ENCODE results near the gene LRP1-AS. TPM values are rescaled to one million over a fixed set of nuclear protein-coding genes. Genes with fewer than 3 reads are reported as not detected.

The LRP1-AS gene
- total RNA-seq, 2 experiments from 2014 or later, result not detected

GRCh38 chr12:57131896-57132744, 15.3 kb downstream of the LRP1-AS start:
- intact Hi-C loops (cut with micrococcal nuclease), result no loop called here
- CTCF ChIA-PET, result interaction anchor here (1.5 to 1.6 kb wide), 2 partner anchors 14 to 51 kb away, joined by 4 to 6 read pairs; no protein-coding TSS in a partner anchor
- H3K4me1 Mint-ChIP-seq (ENCODE audit: low read depth), result peaks cover 11% of the 10 kb centered on the region
- peaks cover under 1% of the 10 kb centered on the region for H3K27me3 Mint-ChIP-seq
- DNase-seq, result no peak
- H3K4me3 Mint-ChIP-seq, result no peak overlapping the region
- no peaks in the 10 kb centered on the region for H3K36me3 Mint-ChIP-seq
- no peaks in the 10 kb centered on the region for H3K9me3 Mint-ChIP-seq
- POLR2A ChIA-PET, result no interaction called here
- H3K27ac Mint-ChIP-seq, result no peak overlapping the region

DNA sequence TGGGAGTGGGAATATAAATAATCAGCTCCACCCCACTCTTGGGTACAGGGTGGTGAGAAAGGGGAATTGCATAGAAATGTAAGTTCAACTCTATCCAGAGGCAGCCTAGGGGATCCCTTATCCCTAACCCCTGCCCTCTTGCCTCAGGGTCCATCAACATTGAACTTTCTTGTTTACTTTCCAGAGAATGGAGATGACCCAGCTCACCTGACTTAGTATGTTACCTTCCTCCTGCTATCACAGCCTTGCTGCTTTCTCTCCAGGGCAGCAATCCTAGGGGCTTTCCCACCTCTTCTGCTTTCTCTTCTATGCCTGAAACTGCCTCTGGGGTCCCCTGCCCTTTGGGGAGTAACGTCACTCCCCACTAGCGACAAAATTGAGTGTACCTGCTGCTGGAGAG, 16.5 kb downstream of the LRP1-AS start:
- H3K36me3 Mint-ChIP-seq, result no peaks in the 10 kb centered on the region
- intact Hi-C loops (cut with micrococcal nuclease), result no loop called here
- no peak overlapping the region for H3K27ac Mint-ChIP-seq
- peaks cover 12% of the 10 kb centered on the region for H3K4me1 Mint-ChIP-seq (ENCODE audit: low read depth)
- CTCF ChIA-PET, result interaction anchor here (1.5 to 1.6 kb wide), 2 partner anchors 13 to 52 kb away, joined by 4 to 6 read pairs; no protein-coding TSS in a partner anchor
- no peaks in the 10 kb centered on the region for H3K9me3 Mint-ChIP-seq
- H3K27me3 Mint-ChIP-seq, result peaks cover 5% of the 10 kb centered on the region
- DNase-seq, result peak; percentile 20
- no peak overlapping the region for H3K4me3 Mint-ChIP-seq
- POLR2A ChIA-PET, result no interaction called here

DNA sequence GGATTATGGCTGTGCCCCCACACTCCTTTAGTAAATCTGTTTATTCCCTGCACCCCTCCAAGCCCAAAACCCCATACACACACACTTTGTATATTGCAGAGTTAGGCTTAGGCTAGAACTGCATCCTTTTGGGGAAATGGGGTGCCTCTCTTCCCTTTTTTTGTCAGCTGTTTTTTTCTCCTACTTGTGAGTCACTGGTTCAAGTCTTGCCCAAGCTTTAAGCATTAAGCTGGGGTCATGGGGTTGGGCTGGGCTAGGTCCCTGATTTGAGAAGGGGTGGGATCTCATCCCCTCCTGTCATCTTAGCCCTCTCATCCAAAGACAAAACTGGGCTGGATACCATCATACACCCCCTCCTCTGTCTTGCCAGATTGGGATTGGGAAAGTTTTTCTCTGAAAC, 17.5 kb downstream of the LRP1-AS start:
- intact Hi-C loops (cut with micrococcal nuclease), result no loop called here
- H3K9me3 Mint-ChIP-seq, result no peaks in the 10 kb centered on the region
- H3K4me3 Mint-ChIP-seq, result peak overlapping the region; percentile 37
- peaks cover 12% of the 10 kb centered on the region for H3K4me1 Mint-ChIP-seq (ENCODE audit: low read depth)
- POLR2A ChIA-PET, result no interaction called here
- H3K27me3 Mint-ChIP-seq, result peaks cover 6% of the 10 kb centered on the region
- CTCF ChIA-PET, result interaction anchor here (10.1 kb wide), 1 partner anchor 42 kb away, joined by 175 read pairs; no protein-coding TSS in a partner anchor
- no peak overlapping the region for H3K27ac Mint-ChIP-seq
- no peak for DNase-seq
- H3K36me3 Mint-ChIP-seq, result no peaks in the 10 kb centered on the region

- Mint-ChIP-seq H3K36me3 (no peaks in the 10 kb centered on the region), H3K4me1 (ENCODE audit: low read depth) (peaks cover 15% of the 10 kb centered on the region), H3K27me3 (peaks cover 6% of the 10 kb centered on the region), H3K4me3 (peak overlapping the region; percentile 37), H3K27ac (no peak overlapping the region), H3K9me3 (no peaks in the 10 kb centered on the region)
- intact Hi-C loops (cut with micrococcal nuclease), result no loop called here
- no peak for DNase-seq
- ChIA-PET POLR2A (interaction anchor here (2.4 kb wide), 1 partner anchor 18 kb away, joined by 17 read pairs; the partner anchor contains the start of gene STAT6), CTCF (interaction anchor here (1.2 to 11.4 kb wide), 4 partner anchors 43 to 122 kb away, joined by 3 to 228 read pairs (median 106); no protein-coding TSS in a partner anchor)
These were observed 18.0 kb downstream of the LRP1-AS start for GRCh38 chr12:57129321-57129842.

- intact Hi-C loops (cut with micrococcal nuclease), result no loop called here
- peak overlapping the region; percentile 20 for H3K4me3 Mint-ChIP-seq
- peaks cover 18% of the 10 kb centered on the region for H3K4me1 Mint-ChIP-seq (ENCODE audit: low read depth)
- peaks cover 7% of the 10 kb centered on the region for H3K9me3 Mint-ChIP-seq
- H3K36me3 Mint-ChIP-seq, result peaks cover 1% of the 10 kb centered on the region
- DNase-seq, result no peak
- ChIA-PET POLR2A (interaction anchor here (0.8 to 2.4 kb wide), 2 partner anchors 17 to 63 kb away, joined by 4 to 17 read pairs; partner anchors contain the start of gene STAT6), CTCF (interaction anchor here (0.8 to 11.4 kb wide), 9 partner anchors 18 to 140 kb away, joined by 3 to 228 read pairs (median 6); partner anchors contain the start of gene STAT6)
- no peak overlapping the region for H3K27ac Mint-ChIP-seq
- peaks cover 6% of the 10 kb centered on the region for H3K27me3 Mint-ChIP-seq
These were observed 18.7 kb downstream of the LRP1-AS start for GRCh38 chr12:57128519-57129247.

DNA sequence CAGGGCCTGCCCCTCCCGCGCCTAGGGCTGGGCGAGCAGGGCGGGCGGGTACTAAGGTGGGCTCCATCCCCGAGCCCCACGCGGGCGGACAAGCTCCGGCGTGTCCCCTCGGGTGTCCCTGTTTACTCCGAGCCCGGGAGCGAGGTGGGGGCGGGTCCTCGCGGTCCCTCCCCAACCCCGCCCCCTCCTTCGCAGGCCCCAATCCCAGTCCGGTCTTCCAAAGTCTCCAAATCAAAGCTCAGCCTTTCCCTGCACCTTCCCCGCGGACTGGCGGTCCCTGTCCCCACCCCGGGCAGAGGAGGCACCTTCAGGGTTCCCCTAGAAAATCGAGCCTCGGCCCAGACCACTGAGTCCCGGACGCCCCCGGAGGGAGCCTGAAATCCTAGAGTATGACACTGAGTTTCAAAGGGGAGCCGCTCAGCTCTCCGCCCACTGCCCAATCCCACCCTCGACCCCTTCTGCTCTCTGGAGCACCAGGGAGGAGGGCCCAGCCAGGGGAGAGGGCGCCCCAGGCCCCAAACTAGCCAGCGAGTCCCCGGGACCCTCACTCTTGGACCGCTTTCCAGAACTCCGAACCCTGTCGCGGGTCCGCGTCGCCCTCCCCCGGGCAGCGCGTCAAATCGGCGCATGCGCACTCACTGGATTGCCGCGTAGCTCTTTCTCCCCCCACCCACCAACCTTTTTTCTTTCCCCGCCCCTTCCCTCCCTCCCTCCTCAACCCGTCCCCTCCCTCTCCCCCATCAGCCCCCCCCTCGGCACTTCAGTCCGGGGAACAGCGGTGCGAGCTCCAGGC, 19.5 kb downstream of the LRP1-AS start, which contains the start of gene LRP1:
LRP1 (plus strand) TSS at position 758 of the 793 bp plus-strand sequence. CDS start 482 bp downstream, outside the sequence.
- Mint-ChIP-seq H3K27ac (no peak within 1 kb of the TSS), H3K4me3 (peak within 1 kb of the TSS; percentile 78), H3K9me3 (peaks cover 10% of the 10 kb centered on the region), H3K4me1 (ENCODE audit: low read depth) (peaks cover 18% of the 10 kb centered on the region), H3K27me3 (peaks cover 6% of the 10 kb centered on the region), H3K36me3 (peaks cover 3% of the 10 kb centered on the region)
- DNase-seq, result peak; percentile 80
- POLR2A ChIA-PET, result interaction anchor here (0.8 to 2.4 kb wide), 2 partner anchors 17 to 63 kb away, joined by 4 to 17 read pairs; partner anchors contain the start of gene STAT6
- intact Hi-C loops (cut with micrococcal nuclease), result no loop called here
- CTCF ChIA-PET, result interaction anchor here (0.8 to 11.4 kb wide), 11 partner anchors 8 to 139 kb away, joined by 3 to 228 read pairs (median 6); partner anchors contain the start of gene STAT6

GRCh38 chr12:57127101-57127725, 20.2 kb downstream of the LRP1-AS start:
- peak; percentile 54 for DNase-seq
- Mint-ChIP-seq H3K4me1 (ENCODE audit: low read depth) (peaks cover 18% of the 10 kb centered on the region), H3K9me3 (peaks cover 10% of the 10 kb centered on the region), H3K4me3 (peak overlapping the region; percentile 78), H3K27ac (no peak overlapping the region), H3K36me3 (peaks cover 3% of the 10 kb centered on the region), H3K27me3 (peaks cover 6% of the 10 kb centered on the region)
- intact Hi-C loops (cut with micrococcal nuclease), result no loop called here
- CTCF ChIA-PET, result interaction anchor here (0.6 to 11.4 kb wide), 10 partner anchors 9 to 150 kb away, joined by 3 to 228 read pairs (median 6); partner anchors contain the start of gene STAT6
- POLR2A ChIA-PET, result interaction anchor here (2.4 kb wide), 1 partner anchor 16 kb away, joined by 17 read pairs; the partner anchor contains the start of gene STAT6

DNA sequence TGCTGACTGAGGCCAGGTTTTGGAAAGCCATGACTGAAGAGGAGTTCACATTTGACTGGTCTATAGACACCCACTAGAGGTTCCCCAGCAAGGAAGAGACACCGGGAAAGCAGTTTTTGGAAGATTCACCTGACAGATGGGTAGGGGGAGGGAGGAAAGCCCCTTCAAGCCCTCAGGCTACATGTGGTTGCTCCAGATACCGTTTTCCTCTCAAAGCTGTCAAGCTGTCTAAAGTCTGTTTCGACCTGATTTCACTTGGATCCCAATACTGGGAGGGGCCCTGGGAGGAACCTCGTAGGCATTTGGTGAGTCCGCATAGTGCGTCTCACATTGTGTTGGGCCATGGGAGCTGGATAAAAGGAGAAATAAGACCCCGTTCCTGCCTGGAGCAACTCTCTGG, 20.9 kb downstream of the LRP1-AS start:
- peaks cover 6% of the 10 kb centered on the region for H3K27me3 Mint-ChIP-seq

GRCh38 chr12:57126061-57126460, 21.4 kb downstream of the LRP1-AS start:
- peaks cover 10% of the 10 kb centered on the region for H3K9me3 Mint-ChIP-seq
- H3K4me1 Mint-ChIP-seq (ENCODE audit: low read depth), result peaks cover 18% of the 10 kb centered on the region
- H3K27me3 Mint-ChIP-seq, result peaks cover 6% of the 10 kb centered on the region
- H3K36me3 Mint-ChIP-seq, result peaks cover 3% of the 10 kb centered on the region
- intact Hi-C loops (cut with micrococcal nuclease), result no loop called here
- no peak overlapping the region for H3K4me3 Mint-ChIP-seq
- H3K27ac Mint-ChIP-seq, result no peak overlapping the region
- CTCF ChIA-PET, result interaction anchor here (0.8 to 11.4 kb wide), 9 partner anchors 10 to 123 kb away, joined by 3 to 228 read pairs (median 6); partner anchors contain the start of gene STAT6
- DNase-seq, result no peak
- POLR2A ChIA-PET, result interaction anchor here (1.2 kb wide), 1 partner anchor 14 kb away, joined by 8 read pairs; no protein-coding TSS in a partner anchor

More for the DNA sequence above, 20.9 kb downstream of the LRP1-AS start:
- H3K4me1 Mint-ChIP-seq (ENCODE audit: low read depth), result peaks cover 18% of the 10 kb centered on the region
- CTCF ChIA-PET, result interaction anchor here (1.1 to 11.4 kb wide), 8 partner anchors 10 to 123 kb away, joined by 3 to 228 read pairs (median 22); partner anchors contain the start of gene STAT6
- H3K36me3 Mint-ChIP-seq, result peaks cover 3% of the 10 kb centered on the region
- no peak for DNase-seq
- H3K4me3 Mint-ChIP-seq, result no peak overlapping the region
- POLR2A ChIA-PET, result no interaction called here
- peaks cover 10% of the 10 kb centered on the region for H3K9me3 Mint-ChIP-seq
- H3K27ac Mint-ChIP-seq, result no peak overlapping the region
- intact Hi-C loops (cut with micrococcal nuclease), result no loop called here

DNA sequence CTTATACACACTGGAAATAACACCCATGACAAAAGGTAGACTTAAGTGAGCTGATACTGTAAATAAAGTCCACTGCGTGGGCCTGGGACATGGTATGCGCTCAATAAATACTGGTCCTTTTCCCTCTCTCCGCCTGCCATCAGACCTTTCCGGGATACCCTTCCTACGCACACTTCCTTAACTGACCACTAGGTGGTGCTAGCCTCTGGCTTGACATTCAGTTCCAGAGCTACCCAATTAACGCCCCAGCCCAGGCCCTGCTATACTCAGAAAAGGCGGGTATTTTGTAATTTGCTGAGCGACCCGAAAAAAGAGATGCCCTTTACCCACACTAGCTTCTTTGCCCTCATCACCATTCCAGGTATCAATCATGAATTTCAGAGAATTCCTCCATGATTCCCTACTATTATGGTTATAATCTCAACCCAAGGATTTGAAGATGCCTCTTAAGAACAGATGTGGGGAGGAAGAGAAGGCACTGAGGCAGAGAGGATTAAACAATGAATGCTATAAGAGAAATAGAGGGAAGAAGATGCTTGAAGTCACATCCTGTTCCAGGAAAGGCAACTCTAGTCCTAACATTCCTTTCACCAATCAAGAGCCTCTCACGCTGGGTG, 23.1 kb downstream of the LRP1-AS start:
- ChIA-PET CTCF (interaction anchor here (0.6 to 11.4 kb wide), 35 partner anchors 8 to 374 kb away, joined by 3 to 228 read pairs (median 6); partner anchors contain the start of genes NEMP1, SHMT2, STAT6 and ZBTB39), POLR2A (no interaction called here)
- Mint-ChIP-seq H3K36me3 (peaks cover 3% of the 10 kb centered on the region), H3K4me1 (ENCODE audit: low read depth) (peaks cover 11% of the 10 kb centered on the region), H3K4me3 (no peak overlapping the region), H3K27ac (no peak overlapping the region), H3K27me3 (peaks cover 6% of the 10 kb centered on the region), H3K9me3 (peaks cover 10% of the 10 kb centered on the region)
- DNase-seq, result peak; percentile 83
- intact Hi-C loops (cut with micrococcal nuclease), result loop anchor here (1.0 kb wide), 2 partner anchors 49 to 59 kb away; no protein-coding TSS in a partner anchor
